Left kidney (tissue), 2 donors: ENCODE data around the gene ZBTB4. TPM values are rescaled to one million over a fixed set of nuclear protein-coding genes. Genes with fewer than 3 reads are reported as not detected.
A peak's percentile ranks its signal among the peaks of the same experiment; 100 is the strongest.

Experiments used
- DNase-seq: peaks from one replicate; pipeline ENCODE4 v3.0.0-alpha.2; 2013
- polyA plus RNA-seq: library from polyadenylated mRNA; unstranded; fragments of 120-200 nt; gene quantifications from one replicate; pipeline ENCODE4 v1.2.1, GENCODE V29; 2013; ENCODE audit not compliant: insufficient read length

The ZBTB4 gene
- polyA plus RNA-seq, 1 donor: 39.3 TPM

GRCh38 chr17:7442142-7442541 lies 37.3 kb downstream of the ZBTB4 start:
- no peak for DNase-seq

GRCh38 chr17:7441266-7441665 lies 38.2 kb downstream of the ZBTB4 start:
- DNase-seq: no peak

DNA sequence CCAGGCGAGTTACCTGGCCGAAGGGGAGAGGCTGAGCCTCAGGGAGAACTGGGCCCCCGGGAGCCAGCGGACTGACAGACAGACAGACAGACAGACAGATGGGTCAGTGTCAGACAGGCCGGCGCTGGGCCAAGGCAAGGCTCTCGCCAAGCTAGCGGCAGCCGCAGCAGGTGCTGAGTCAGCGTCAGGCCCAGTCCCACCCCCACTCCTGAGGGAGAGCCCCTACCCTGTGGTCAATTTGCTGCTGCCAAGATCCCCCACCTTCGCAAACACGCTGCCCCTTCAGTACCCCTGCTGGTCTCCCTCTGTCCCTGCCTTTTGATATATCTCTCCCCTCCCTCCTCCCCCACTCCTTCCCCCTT lies 38.6 kb downstream of the ZBTB4 start:
- no peak for DNase-seq

DNA sequence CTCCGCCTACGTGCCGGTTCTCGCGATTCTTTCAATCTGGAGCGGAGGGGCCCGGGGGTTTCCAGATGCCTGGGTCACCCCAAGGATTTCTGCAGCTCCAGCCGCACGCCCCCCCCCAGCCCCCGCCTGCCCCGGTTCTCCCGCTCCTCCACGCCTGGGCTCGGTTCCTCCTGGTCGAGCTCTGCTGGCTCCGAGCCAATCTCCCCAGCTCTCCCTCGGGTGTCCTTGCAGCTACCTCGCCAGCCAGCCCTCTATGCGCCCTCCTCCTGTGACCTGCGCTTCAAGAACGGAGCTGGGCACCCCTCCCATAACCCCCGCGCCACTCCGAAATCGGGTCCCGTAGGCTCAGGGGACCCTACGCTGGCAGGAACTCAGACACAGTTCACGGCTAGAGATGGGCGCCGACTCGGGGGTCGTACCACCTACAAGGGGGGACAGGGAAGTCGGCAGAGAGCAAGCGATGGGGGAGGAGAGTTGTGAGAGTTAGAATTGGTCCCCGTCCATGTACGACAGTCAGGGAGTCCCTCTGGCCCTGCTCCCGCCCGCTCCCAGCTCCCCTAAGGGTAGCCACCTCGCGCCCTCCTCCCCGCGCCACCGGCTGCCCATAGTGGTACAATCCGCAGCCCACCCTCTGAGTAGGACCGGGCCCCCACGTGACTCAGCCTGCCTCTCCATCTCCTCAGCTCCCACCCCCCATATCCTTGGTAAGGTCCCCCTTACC lies 39.2 kb downstream of the ZBTB4 start:
- no peak for DNase-seq

DNA sequence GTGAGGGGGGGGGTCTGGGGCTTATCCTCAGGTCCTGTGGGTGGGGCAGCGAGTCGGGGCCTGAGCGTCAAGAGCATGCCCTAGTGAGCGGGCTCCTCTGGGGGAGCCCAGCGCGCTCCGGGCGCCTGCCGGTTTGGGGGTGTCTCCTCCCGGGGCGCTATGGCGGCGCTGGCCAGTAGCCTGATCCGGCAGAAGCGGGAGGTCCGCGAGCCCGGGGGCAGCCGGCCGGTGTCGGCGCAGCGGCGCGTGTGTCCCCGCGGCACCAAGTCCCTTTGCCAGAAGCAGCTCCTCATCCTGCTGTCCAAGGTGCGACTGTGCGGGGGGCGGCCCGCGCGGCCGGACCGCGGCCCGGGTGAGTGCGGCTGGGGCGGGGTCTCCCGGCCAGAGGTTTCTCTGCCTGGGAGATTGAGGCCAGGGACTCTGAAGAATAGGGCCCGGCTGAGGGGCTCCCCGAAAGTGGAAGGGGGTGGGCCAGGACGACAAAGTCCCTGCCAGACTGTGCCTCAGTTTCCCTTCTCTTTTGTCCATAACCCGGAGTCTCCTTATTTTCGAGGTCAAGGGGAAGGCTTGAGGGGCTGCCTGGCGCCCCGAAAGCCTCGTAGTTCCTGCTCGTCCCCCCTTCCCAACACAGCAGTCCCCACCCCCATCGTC lies 39.8 kb downstream of the ZBTB4 start, which contains the start of gene FGF11:
FGF11 (plus strand) TSS at position 51 of the 651 bp plus-strand sequence; CDS start at position 160, 109 bp downstream.
- no peak for DNase-seq

- DNase-seq: no peak
Observed at GRCh38 chr17:7438656-7439460, 40.6 kb downstream of the ZBTB4 start.

DNA sequence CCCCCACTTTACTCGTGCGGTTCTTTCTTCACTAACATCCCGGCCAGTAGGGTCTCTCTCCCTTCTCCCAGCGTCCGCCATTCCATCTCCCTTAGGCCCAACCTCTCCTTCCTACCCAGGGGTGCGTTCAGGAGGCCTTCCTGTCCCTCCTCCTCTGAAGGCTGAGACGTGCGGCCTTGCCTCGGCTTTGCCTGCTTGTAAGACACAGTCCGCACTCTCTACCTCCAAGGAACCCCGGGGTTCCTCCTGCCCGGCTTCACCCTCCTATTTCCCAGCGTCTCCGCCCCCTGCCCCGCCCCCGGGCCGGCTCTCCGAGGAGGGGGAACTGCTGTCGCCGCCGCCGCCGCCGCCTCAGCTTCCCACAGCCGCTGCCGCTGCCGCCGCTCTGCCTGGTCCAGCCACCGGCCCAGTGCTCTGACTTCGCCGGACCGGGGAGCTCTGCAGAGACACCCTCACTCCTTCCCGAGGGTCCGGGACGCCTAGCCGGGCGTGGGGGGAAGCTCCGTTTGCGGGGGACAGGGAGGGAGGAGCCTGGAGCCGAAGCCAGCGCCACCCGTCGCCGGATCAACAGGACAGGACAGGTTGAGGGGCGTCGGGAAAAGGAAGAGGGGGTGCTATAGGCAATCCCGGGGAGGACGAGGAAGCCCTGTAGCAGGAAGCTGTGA lies 41.3 kb downstream of the ZBTB4 start:
- no peak for DNase-seq

DNA sequence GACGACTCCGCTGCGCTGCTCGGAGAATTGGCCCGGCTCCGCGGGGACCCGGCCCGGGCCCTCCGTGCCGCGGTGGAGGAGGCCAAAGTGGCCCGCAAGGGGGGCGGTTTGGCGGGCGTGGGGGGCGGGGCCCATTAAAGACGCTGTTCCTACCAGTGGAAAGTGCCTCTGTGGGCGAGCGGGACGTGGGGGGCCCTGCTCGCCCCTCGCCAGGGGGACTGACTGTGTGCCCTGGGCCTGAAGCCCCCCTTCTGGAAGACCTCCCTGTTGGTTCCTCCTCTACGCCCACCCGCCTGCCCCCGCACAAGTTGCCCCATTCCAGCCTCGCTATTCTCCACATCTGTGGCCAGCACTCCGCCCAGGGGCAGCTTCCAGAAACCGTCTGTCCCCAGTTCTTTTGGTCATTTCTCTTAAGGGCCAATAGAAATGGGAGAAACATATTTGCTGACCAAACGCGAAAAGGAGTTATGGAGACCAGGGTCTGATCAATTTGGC lies 42.0 kb downstream of the ZBTB4 start:
- no peak for DNase-seq

DNA sequence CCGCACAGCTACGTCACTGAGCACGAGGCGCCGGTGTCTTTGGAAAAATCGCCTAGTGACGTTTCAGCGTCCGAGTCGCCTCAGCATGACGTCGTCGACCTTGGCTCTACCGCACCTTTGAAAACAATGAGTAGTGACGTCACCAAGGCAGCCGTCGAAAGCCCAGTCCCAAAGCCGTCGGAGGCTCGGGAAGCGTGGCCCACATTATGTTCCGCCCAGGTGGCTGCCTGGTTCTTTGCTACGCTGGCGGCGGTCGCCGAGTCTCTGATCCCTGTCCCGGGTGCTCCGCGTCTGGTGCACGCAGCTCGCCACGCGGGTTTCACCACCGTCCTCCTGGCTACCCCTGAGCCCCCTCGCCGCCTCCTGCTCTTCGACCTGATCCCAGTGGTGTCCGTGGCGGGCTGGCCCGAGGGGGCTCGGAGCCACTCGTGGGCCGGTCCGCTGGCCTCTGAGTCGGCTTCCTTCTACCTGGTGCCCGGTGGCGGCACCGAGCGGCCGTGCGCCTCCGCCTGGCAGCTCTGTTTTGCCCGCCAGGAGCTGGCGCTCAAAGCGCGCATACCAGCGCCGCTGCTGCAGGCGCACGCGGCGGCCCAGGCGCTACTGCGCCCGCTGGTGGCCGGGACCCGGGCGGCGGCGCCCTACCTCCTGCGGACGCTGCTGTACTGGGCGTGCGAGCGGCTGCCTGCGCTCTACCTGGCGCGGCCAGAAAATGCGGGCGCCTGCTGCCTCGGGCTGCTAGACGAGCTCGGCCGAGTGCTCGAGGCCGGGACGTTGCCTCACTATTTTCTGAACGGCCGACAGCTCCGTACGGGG lies 42.7 kb downstream of the ZBTB4 start:
- peak; percentile 79 for DNase-seq

- no peak for DNase-seq
Observed at GRCh38 chr17:7435676-7436555, 43.5 kb downstream of the ZBTB4 start.

DNA sequence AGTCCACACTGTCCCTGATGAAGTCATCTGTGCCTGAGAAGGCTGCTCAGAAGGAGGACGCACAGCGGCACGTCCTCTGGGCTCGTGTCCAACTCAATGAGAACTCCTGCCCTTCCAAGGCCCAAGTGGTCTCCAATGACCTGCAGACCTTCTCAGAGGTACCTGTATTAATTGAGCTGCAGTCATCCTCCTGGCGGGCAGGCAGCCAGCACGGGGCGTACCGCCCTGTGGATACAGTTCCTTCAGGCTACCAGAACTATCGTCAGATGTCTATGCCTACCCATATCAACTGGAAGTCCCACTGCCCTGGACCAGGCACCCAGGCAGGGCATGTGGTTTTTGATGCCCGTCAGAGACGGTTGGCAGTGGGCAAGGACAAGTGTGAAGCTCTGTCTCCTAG lies 47.1 kb downstream of the ZBTB4 start:
- DNase-seq: no peak

- DNase-seq: no peak
Observed at GRCh38 chr17:7431231-7431630, 48.2 kb downstream of the ZBTB4 start.

- DNase-seq: no peak
Observed at GRCh38 chr17:7429722-7430121, 49.7 kb downstream of the ZBTB4 start.

- no peak for DNase-seq
Observed at GRCh38 chr17:7428557-7428956, 50.9 kb downstream of the ZBTB4 start, which contains the start of gene SPEM3. SPEM3 (plus strand) TSS chr17:7428857; CDS start chr17:7428903, 46 bp downstream.

DNA sequence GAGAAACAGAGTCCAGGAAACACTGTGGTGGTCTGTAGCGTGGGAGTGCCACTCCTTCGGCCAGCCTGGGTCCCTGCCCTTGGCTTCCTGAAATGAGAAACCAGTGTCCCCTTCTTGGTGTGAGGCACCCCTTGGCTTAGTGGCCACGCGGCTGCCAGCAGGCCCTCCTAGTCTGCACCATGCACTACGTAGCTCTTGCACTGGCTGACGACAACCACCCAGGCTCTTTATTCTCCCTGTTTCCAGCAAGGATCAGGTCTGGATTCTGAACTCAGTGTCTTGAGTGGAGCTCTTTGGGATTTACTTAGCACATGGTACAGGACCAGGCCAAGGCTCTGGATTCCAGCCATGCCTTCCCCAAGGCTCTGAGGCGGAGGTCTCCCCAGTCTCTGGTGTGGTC lies 51.9 kb downstream of the ZBTB4 start:
- no peak for DNase-seq

GRCh38 chr17:7426896-7427489 lies 52.4 kb downstream of the ZBTB4 start:
- DNase-seq: no peak

- no peak for DNase-seq
Observed at GRCh38 chr17:7426203-7426863, 53.1 kb downstream of the ZBTB4 start.

GRCh38 chr17:7425756-7426155 lies 53.7 kb downstream of the ZBTB4 start:
- DNase-seq: no peak

DNA sequence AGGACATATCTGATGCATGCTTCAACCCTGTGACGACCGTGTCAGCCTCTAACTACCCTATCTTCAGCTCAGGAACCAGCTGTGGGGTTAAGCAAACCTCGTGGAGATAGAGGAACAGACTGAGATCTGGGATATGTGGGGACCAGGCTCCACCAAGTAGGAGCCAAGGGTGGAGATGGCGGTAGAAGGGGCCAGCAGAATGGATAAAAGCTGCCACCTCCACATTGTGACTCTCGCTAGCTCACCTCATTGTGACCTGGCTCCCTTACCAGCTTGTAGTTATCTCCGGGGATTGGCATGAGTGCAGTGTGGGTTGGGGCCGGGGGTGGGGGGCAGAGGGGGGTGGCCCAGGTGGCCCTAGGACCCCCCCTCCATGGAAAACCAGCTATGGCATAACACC lies 54.1 kb downstream of the ZBTB4 start, which contains the start of gene SPEM2:
SPEM2 (plus strand) TSS at position 301 of the 400 bp plus-strand sequence; CDS start at position 374, 73 bp downstream.
- DNase-seq: no peak
